SU-DHL-6 (cell line): Measurements from ENCODE around the gene LMAN2L.

Experiments used
- H2AFZ ChIP-seq: fragments of 200-600 bp; sonication (generic); 2 replicates; pipeline ENCODE4 v1.6.1; 2014; ENCODE audit warnings: low read depth, mild to moderate bottlenecking, moderate library complexity, mixed read lengths, antibody characterized with exemption, low read length; ENCODE audit not compliant: severe bottlenecking
- H3F3A ChIP-seq: fragments of 200-600 bp; shearing (Covaris generic); 2 replicates; pipeline ENCODE4 v1.6.0; 2016; ENCODE audit warnings: antibody characterized with exemption, mild to moderate bottlenecking; ENCODE audit not compliant: insufficient read depth
- H3K27ac ChIP-seq: fragments of 200-600 bp; sonication (generic); 2 replicates; pipeline ENCODE4 v1.5.1; 2016; ENCODE audit warnings: low read depth, mild to moderate bottlenecking, low read length, moderate library complexity, mixed read lengths
- H3K27me3 ChIP-seq: fragments of 200-600 bp; sonication (generic), shearing (Covaris generic); 2 replicates; pipeline ENCODE4 v1.6.0; 2014; ENCODE audit warnings: mild to moderate bottlenecking, low read length
- H3K36me3 ChIP-seq: fragments of 200-600 bp; sonication (generic); 2 replicates; pipeline ENCODE4 v1.6.1; 2014; ENCODE audit warnings: mild to moderate bottlenecking, low read length, mixed read lengths
- H3K4me2 ChIP-seq: fragments of 300-600, 200-600 bp; shearing (Covaris generic), sonication (generic); 2 replicates; pipeline ENCODE4 v1.6.0; 2014; ENCODE audit warnings: low read length, low read depth, mild to moderate bottlenecking; ENCODE audit not compliant: poor library complexity, severe bottlenecking
- H3K4me3 ChIP-seq: fragments of 200-600 bp; sonication (generic); 2 replicates; pipeline ENCODE4 v1.5.1; 2014; ENCODE audit warnings: antibody characterized with exemption, low read length, mild to moderate bottlenecking, mixed read lengths; ENCODE audit not compliant: insufficient read depth, poor library complexity, severe bottlenecking
- H3K79me2 ChIP-seq: fragments of 200-600 bp; sonication (generic); 2 replicates; pipeline ENCODE4 v1.6.1; 2014; ENCODE audit warnings: mild to moderate bottlenecking, low read length, moderate library complexity; ENCODE audit not compliant: insufficient read depth
- H3K9ac ChIP-seq: fragments of 200-600 bp; sonication (generic); 2 replicates; pipeline ENCODE4 v1.7.0; 2014; ENCODE audit warnings: mild to moderate bottlenecking, low read length
- H3K9me2 ChIP-seq: fragments of 200-600 bp; sonication (generic); replicated peaks from 2 replicates; pipeline ENCODE4 v1.6.1; 2014; ENCODE audit warnings: low read length; ENCODE audit not compliant: insufficient read depth
- H3K9me3 ChIP-seq: fragments of 200-600 bp; sonication (generic); 2 replicates; pipeline ENCODE4 v1.6.1; 2014; ENCODE audit warnings: low read length, mixed read lengths; ENCODE audit not compliant: insufficient read depth
- H4K20me1 ChIP-seq: fragments of 200-600 bp; sonication (generic); 2 replicates; pipeline ENCODE4 v1.6.1; 2014; ENCODE audit warnings: low read depth, mild to moderate bottlenecking, antibody characterized with exemption, low read length, moderate library complexity, mixed read lengths
- EZH2phosphoT487 ChIP-seq: fragments of 200-600 bp; sonication (generic), shearing (Covaris generic); conservative IDR thresholded peaks from 2 replicates; pipeline ENCODE4 v1.6.1; 2018; ENCODE audit warnings: mild to moderate bottlenecking, antibody characterized with exemption, low read length, moderate library complexity, mixed read lengths
- TF ChIP-seq, protein P1 (sequence below): fragments of 200-600 bp; sonication (generic); IDR thresholded peaks from one replicate; pipeline ENCODE4 v1.5.1; 2017; ENCODE audit warnings: antibody characterized with exemption, mild to moderate bottlenecking, low read length, moderate library complexity; ENCODE audit not compliant: insufficient read depth, poor library complexity, severe bottlenecking

LMAN2L gene

GRCh38 chr2:96701636-96702035 lies 38.2 kb downstream of the LMAN2L start:
- no peak overlapping the region for H2AFZ ChIP-seq
- H3K27me3 ChIP-seq: no peaks in the 10 kb centered on the region
- H3F3A ChIP-seq: no peaks in the 10 kb centered on the region
- H3K9me3 ChIP-seq: no peaks in the 10 kb centered on the region
- no peaks in the 10 kb centered on the region for H3K79me2 ChIP-seq
- H3K36me3 ChIP-seq: no peaks in the 10 kb centered on the region
- no peaks in the 10 kb centered on the region for H3K9me2 ChIP-seq
- TF ChIP-seq, protein P1, sequence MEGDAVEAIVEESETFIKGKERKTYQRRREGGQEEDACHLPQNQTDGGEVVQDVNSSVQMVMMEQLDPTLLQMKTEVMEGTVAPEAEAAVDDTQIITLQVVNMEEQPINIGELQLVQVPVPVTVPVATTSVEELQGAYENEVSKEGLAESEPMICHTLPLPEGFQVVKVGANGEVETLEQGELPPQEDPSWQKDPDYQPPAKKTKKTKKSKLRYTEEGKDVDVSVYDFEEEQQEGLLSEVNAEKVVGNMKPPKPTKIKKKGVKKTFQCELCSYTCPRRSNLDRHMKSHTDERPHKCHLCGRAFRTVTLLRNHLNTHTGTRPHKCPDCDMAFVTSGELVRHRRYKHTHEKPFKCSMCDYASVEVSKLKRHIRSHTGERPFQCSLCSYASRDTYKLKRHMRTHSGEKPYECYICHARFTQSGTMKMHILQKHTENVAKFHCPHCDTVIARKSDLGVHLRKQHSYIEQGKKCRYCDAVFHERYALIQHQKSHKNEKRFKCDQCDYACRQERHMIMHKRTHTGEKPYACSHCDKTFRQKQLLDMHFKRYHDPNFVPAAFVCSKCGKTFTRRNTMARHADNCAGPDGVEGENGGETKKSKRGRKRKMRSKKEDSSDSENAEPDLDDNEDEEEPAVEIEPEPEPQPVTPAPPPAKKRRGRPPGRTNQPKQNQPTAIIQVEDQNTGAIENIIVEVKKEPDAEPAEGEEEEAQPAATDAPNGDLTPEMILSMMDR: no peak
- no peak for TF ChIP-seq EZH2phosphoT487
- H4K20me1 ChIP-seq: no peaks in the 10 kb centered on the region
- no peak overlapping the region for H3K4me3 ChIP-seq
- H3K27ac ChIP-seq: no peak overlapping the region
- no peak overlapping the region for H3K9ac ChIP-seq
- no peak overlapping the region for H3K4me2 ChIP-seq

DNA sequence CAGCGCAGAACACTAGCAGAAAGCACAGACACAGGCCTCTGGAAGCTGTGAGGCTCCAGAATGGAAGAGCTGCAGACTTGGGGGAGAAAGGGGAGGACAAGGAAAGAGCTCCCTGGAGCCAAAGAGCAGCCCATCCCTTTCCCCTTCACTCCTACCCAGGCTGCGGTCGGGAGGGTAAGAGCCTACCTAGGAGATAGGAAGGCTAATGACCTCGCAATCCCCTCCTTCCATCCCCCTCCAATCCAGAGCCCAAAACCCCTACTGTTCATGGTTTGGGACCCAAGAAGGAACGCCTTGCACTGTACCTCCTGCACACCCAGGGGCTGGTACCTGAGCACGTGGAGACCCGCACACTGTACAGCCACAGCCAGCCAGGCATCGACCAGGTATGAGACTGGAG lies 39.8 kb downstream of the LMAN2L start:
- H3K79me2 ChIP-seq: no peaks in the 10 kb centered on the region
- no peaks in the 10 kb centered on the region for H3K9me3 ChIP-seq
- no peaks in the 10 kb centered on the region for H3F3A ChIP-seq
- H4K20me1 ChIP-seq: no peaks in the 10 kb centered on the region
- H3K27me3 ChIP-seq: no peaks in the 10 kb centered on the region
- TF ChIP-seq, protein P1: no peak
- TF ChIP-seq EZH2phosphoT487: no peak
- no peak overlapping the region for H3K27ac ChIP-seq
- H3K4me3 ChIP-seq: no peak overlapping the region
- no peak overlapping the region for H3K9ac ChIP-seq
- H2AFZ ChIP-seq: no peak overlapping the region
- no peak overlapping the region for H3K4me2 ChIP-seq
- no peaks in the 10 kb centered on the region for H3K9me2 ChIP-seq
- H3K36me3 ChIP-seq: no peaks in the 10 kb centered on the region

DNA sequence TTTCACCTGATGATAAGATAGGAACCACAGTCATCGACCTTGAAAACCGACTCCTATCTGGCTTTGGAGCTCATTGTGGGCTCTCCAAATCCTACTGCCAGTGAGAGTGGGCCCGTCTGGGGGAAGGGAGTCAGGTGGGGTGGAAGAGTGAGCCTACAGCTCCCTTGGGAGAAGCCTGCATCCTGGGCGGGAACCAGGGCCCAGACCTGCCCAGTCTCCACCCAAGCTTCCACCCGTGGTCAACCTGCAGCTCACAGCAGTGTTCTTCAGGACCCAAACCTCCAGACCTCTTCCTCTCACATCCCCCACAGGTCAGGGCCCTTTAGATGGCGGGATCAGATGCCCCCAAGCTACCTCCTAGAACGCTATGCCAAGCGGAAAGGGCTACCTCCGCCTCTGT lies 40.2 kb downstream of the LMAN2L start:
- Histone ChIP-seq H3K4me2 (no peak overlapping the region), H3K27me3 (no peaks in the 10 kb centered on the region), H3K9me3 (no peaks in the 10 kb centered on the region), H3K9me2 (no peaks in the 10 kb centered on the region), H2AFZ (no peak overlapping the region), H3F3A (no peaks in the 10 kb centered on the region), H4K20me1 (no peaks in the 10 kb centered on the region), H3K79me2 (no peaks in the 10 kb centered on the region), H3K9ac (no peak overlapping the region), H3K36me3 (no peaks in the 10 kb centered on the region), H3K4me3 (no peak overlapping the region), H3K27ac (no peak overlapping the region)
- TF ChIP-seq EZH2phosphoT487: no peak
- TF ChIP-seq, protein P1: no peak
